CD4-positive, alpha-beta T cell treated with Interferon gamma for 1 hour (primary cell): Measurements from ENCODE around the gene LRRC8E.
"Not testable (repeated sequence)": the region's sequence is repeated elsewhere in the genome, so short reads cannot be mapped to it uniquely, and the experiment has no call there.

Experiments used
- DNase-seq: peaks from one replicate; pipeline ENCODE4 v3.0.0-alpha.2; 2020

The LRRC8E gene

GRCh38 chr19:7855426-7856108, 32.7 kb upstream of the LRRC8E start:
- DNase-seq: no peak

GRCh38 chr19:7856109-7856591, 32.2 kb upstream of the LRRC8E start:
- no peak for DNase-seq

GRCh38 chr19:7856679-7857663, 31.3 kb upstream of the LRRC8E start:
- no peak for DNase-seq

- no peak for DNase-seq
Measured at GRCh38 chr19:7857727-7858108, 30.6 kb upstream of the LRRC8E start.

GRCh38 chr19:7858109-7858770, 30.1 kb upstream of the LRRC8E start:
- DNase-seq: peak; percentile 11

GRCh38 chr19:7859087-7859486, 29.2 kb upstream of the LRRC8E start:
- DNase-seq: not testable (repeated sequence)

- no peak for DNase-seq
Measured at GRCh38 chr19:7859831-7860713, 28.2 kb upstream of the LRRC8E start.

- DNase-seq: no peak
Measured at GRCh38 chr19:7860714-7861618, 27.3 kb upstream of the LRRC8E start.

- no peak for DNase-seq
Measured at GRCh38 chr19:7861619-7862412, 26.5 kb upstream of the LRRC8E start.

- peak; percentile 79 for DNase-seq
Measured at GRCh38 chr19:7862413-7862951, 25.8 kb upstream of the LRRC8E start.

- DNase-seq: no peak
Measured at GRCh38 chr19:7863157-7863970, 24.9 kb upstream of the LRRC8E start.

GRCh38 chr19:7863971-7864689, 24.2 kb upstream of the LRRC8E start:
- no peak for DNase-seq

- no peak for DNase-seq
Measured at GRCh38 chr19:7864690-7865074, 23.6 kb upstream of the LRRC8E start.

GRCh38 chr19:7865262-7865911, 22.9 kb upstream of the LRRC8E start:
- no peak for DNase-seq

GRCh38 chr19:7866399-7867091, 21.8 kb upstream of the LRRC8E start:
- no peak for DNase-seq

- no peak for DNase-seq
Measured at GRCh38 chr19:7867092-7867844, 21.0 kb upstream of the LRRC8E start.

GRCh38 chr19:7868326-7868670, 20.0 kb upstream of the LRRC8E start:
- no peak for DNase-seq
